ENCODE results near the gene BBS7.

Gene BBS7

GRCh38 chr4:121789960-121790829, 80.1 kb downstream of the BBS7 start:
- no peak for DNase-seq

GRCh38 chr4:121789455-121789854, 80.8 kb downstream of the BBS7 start:
- no peak for DNase-seq

- DNase-seq, result no peak
Observed at GRCh38 chr4:121788896-121789295, 81.4 kb downstream of the BBS7 start.

- no peak for DNase-seq
Observed at GRCh38 chr4:121786221-121786620, 84.1 kb downstream of the BBS7 start.

- DNase-seq, result no peak
Observed at GRCh38 chr4:121785479-121785878, 84.8 kb downstream of the BBS7 start.

GRCh38 chr4:121784975-121785374, 85.3 kb downstream of the BBS7 start:
- no peak for DNase-seq

- no peak for DNase-seq
Observed at GRCh38 chr4:121784401-121784800, 85.9 kb downstream of the BBS7 start.

GRCh38 chr4:121783210-121783609, 87.1 kb downstream of the BBS7 start:
- DNase-seq, result no peak

- DNase-seq, result no peak
Observed at GRCh38 chr4:121778991-121779628, 91.2 kb downstream of the BBS7 start.

GRCh38 chr4:121777625-121778024, 92.6 kb downstream of the BBS7 start:
- DNase-seq, result no peak

- no peak for DNase-seq
Observed at GRCh38 chr4:121776610-121777401, 93.5 kb downstream of the BBS7 start.
